MM.1S (cell line): ENCODE data around the gene DYNLRB1.

ENCODE experiments used
- DNase-seq: peaks from one replicate; pipeline ENCODE4 v3.0.0-alpha.2; 2015
- H2AFZ ChIP-seq: fragments of 300-600 bp; sonication (generic); 2 replicates; pipeline ENCODE4 v1.6.0; 2016; ENCODE audit warnings: antibody characterized with exemption, low read length
- H3F3A ChIP-seq: fragments of 300-600 bp; sonication (generic); 2 replicates; pipeline ENCODE4 v1.6.1; 2016; ENCODE audit warnings: mild to moderate bottlenecking, antibody characterized with exemption, low read length, moderate library complexity, mixed read lengths; ENCODE audit not compliant: insufficient read depth
- H3K27ac ChIP-seq: fragments of 300-600 bp; sonication (generic); 2 replicates; pipeline ENCODE4 v1.5.1; 2016; ENCODE audit warnings: mild to moderate bottlenecking, low read length
- H3K27me3 ChIP-seq: fragments of 300-600 bp; sonication (generic); replicated peaks from 2 replicates; pipeline ENCODE4 v1.6.0; 2016; ENCODE audit warnings: low read length; ENCODE audit not compliant: insufficient read depth
- H3K36me3 ChIP-seq: fragments of 300-600 bp; sonication (generic); replicated peaks from 2 replicates; pipeline ENCODE4 v1.6.1; 2016; ENCODE audit warnings: mild to moderate bottlenecking, low read length, mixed read lengths; ENCODE audit not compliant: insufficient read depth
- H3K4me1 ChIP-seq: fragments of 300-600 bp; sonication (generic); 2 replicates; pipeline ENCODE4 v1.6.1; 2016; ENCODE audit warnings: low read length, mixed read lengths
- H3K4me2 ChIP-seq: fragments of 300-600 bp; sonication (generic); 2 replicates; pipeline ENCODE4 v1.6.0; 2016; ENCODE audit warnings: low read depth, low read length
- H3K4me3 ChIP-seq: fragments of 300-600 bp; sonication (generic); 2 replicates; pipeline ENCODE4 v1.5.1; 2016; ENCODE audit warnings: low read length, mixed read lengths
- H3K79me2 ChIP-seq: fragments of 300-600 bp; sonication (generic); 2 replicates; pipeline ENCODE4 v1.6.1; 2016; ENCODE audit warnings: mixed run types, low read length, mixed read lengths
- H3K9ac ChIP-seq: fragments of 300-600 bp; sonication (generic); 2 replicates; pipeline ENCODE4 v1.6.1; 2016; ENCODE audit warnings: low read length, mixed read lengths
- H3K9me2 ChIP-seq: fragments of 300-600 bp; sonication (generic); replicated peaks from 2 replicates; pipeline ENCODE4 v1.6.1; 2016; ENCODE audit warnings: mild to moderate bottlenecking, low read length, mixed read lengths; ENCODE audit not compliant: insufficient read depth
- H3K9me3 ChIP-seq: fragments of 300-600 bp; sonication (generic); replicated peaks from 2 replicates; pipeline ENCODE4 v1.6.1; 2016; ENCODE audit warnings: mild to moderate bottlenecking, low read length, mixed read lengths; ENCODE audit not compliant: insufficient read depth
- H4K20me1 ChIP-seq: fragments of 300-600 bp; sonication (generic); 2 replicates; pipeline ENCODE4 v1.6.1; 2016; ENCODE audit warnings: mild to moderate bottlenecking, low read length, moderate library complexity, mixed read lengths; ENCODE audit not compliant: insufficient read depth
- EZH2 ChIP-seq: fragments of 300-600 bp; sonication (generic); optimal IDR thresholded peaks from 2 replicates; pipeline ENCODE3; 2017; ENCODE audit warnings: low read depth, mild to moderate bottlenecking, antibody characterized with exemption, low read length, mixed read lengths
- EZH2phosphoT487 ChIP-seq: fragments of 300-600 bp; sonication (generic); IDR thresholded peaks from 2 replicates; pipeline ENCODE4 v1.6.1; 2018; ENCODE audit warnings: antibody characterized with exemption, low read length
- TF ChIP-seq, protein P1 (sequence below): fragments of 300-600 bp; sonication (generic); IDR thresholded peaks from 2 replicates; pipeline ENCODE4 v1.5.1; 2016; ENCODE audit warnings: antibody characterized with exemption, low read length, mixed read lengths

DYNLRB1 gene

DNA sequence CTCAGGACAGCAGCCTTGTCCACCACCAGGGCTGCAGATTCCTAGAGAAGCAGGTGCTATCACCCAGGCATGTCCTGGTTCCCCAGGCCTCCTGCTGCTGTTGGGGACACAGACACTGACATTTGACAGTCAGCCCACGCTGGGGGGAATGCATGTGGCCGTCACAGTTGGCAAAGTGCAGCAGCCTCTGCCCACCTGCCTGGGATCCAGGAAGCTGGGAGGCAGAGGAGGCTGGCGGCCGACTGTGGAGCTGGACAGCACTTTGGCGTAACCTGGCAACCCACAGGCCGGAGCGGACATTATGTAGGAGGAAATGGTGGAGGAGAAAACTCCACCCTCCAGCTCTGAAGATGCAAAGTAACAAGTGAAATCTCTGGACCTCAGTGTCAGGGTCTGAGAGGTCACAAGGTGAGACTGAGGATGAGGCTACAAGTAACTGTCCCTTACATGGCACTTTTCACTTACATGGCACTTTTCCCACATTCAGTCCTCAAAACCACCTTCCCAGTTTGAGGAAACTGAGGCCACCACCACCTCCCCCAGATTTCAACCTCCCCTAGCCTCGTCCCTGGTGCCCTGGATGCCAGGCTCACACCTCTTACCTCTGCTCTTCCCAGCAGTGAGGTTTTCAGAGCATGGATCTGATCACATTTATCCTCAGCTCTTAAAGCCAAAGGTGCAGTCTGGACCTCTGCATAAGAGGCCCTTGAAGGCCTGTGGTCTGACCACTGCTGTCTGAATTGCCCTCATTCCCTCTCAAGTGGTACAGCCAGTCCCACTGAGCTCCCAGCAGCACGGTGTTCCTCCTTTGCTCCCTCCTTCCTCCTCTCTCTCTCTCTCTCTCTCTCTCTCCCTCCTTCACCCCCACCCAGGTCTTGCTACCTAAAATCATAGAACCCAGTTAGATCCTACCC, 51.0 kb downstream of the DYNLRB1 start:
- DNase-seq = no peak
- Histone ChIP-seq H3K4me3 (no peak overlapping the region), H3K36me3 (no peaks in the 10 kb centered on the region), H3K27me3 (no peaks in the 10 kb centered on the region), H3K9me3 (no peaks in the 10 kb centered on the region), H3K27ac (no peak overlapping the region), H3K4me2 (no peak overlapping the region), H3K9me2 (no peaks in the 10 kb centered on the region), H3K79me2 (no peaks in the 10 kb centered on the region), H2AFZ (no peak overlapping the region), H3K4me1 (no peaks in the 10 kb centered on the region), H3K9ac (no peak overlapping the region), H3F3A (no peaks in the 10 kb centered on the region), H4K20me1 (no peaks in the 10 kb centered on the region)
- TF ChIP-seq EZH2 = no peak
- TF ChIP-seq, protein P1, sequence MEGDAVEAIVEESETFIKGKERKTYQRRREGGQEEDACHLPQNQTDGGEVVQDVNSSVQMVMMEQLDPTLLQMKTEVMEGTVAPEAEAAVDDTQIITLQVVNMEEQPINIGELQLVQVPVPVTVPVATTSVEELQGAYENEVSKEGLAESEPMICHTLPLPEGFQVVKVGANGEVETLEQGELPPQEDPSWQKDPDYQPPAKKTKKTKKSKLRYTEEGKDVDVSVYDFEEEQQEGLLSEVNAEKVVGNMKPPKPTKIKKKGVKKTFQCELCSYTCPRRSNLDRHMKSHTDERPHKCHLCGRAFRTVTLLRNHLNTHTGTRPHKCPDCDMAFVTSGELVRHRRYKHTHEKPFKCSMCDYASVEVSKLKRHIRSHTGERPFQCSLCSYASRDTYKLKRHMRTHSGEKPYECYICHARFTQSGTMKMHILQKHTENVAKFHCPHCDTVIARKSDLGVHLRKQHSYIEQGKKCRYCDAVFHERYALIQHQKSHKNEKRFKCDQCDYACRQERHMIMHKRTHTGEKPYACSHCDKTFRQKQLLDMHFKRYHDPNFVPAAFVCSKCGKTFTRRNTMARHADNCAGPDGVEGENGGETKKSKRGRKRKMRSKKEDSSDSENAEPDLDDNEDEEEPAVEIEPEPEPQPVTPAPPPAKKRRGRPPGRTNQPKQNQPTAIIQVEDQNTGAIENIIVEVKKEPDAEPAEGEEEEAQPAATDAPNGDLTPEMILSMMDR = no peak
- no peak for TF ChIP-seq EZH2phosphoT487

DNA sequence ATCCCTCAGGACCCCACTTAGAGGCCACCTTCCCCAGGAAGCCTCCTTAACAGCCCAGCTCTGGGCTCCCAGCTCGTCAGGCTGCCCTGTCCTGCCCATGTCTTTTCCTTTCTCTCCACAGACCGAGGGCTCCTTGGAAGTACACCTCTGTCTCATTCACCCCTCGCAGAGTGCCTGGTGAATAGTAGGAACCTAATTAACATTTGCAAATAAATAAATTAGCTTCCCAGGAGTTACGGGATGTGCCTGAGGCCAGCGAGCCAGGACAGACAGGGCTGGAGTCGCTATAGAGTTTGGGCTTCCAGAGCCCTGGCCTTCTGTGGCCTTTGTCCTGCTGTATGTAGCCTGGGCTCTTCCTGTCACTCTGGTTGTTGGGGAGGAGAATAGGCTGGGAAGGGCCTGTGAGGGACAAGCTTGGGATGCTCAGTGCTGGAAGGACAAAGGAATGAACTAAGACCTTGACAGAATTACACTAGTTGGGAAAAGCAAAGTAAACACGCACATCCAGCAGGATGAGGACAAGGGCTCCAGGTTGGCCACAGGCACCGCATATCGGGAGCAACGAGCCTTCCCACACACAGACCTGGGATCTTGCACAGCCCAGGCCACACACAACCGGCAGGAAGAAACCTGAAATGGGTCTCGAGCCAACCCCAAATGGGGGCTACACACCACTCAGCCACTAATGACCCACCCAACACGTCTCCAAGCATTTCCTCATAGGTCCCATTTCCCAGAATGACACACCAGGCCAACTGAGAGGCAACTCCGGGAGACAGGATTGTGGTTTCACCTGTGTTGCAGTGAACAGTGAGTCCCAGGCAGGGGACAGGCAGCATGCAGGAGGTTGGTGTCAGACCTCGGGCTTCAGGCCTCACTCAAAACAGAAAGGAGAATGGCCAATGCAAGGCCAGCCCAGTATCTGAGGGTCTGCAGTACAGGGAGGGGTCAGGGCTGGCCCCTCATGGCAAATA, 52.0 kb downstream of the DYNLRB1 start:
- no peaks in the 10 kb centered on the region for H3K27me3 ChIP-seq
- H3K27ac ChIP-seq = no peak overlapping the region
- H3K9me3 ChIP-seq = no peaks in the 10 kb centered on the region
- TF ChIP-seq EZH2phosphoT487 (no peak), EZH2 (no peak)
- TF ChIP-seq, protein P1 = no peak
- H3K4me2 ChIP-seq = no peak overlapping the region
- H4K20me1 ChIP-seq = no peaks in the 10 kb centered on the region
- no peaks in the 10 kb centered on the region for H3K9me2 ChIP-seq
- no peak overlapping the region for H3K4me3 ChIP-seq
- H3F3A ChIP-seq = no peaks in the 10 kb centered on the region
- H3K79me2 ChIP-seq = no peaks in the 10 kb centered on the region
- no peaks in the 10 kb centered on the region for H3K36me3 ChIP-seq
- no peak for DNase-seq
- no peak overlapping the region for H3K9ac ChIP-seq
- no peaks in the 10 kb centered on the region for H3K4me1 ChIP-seq
- H2AFZ ChIP-seq = no peak overlapping the region

DNA sequence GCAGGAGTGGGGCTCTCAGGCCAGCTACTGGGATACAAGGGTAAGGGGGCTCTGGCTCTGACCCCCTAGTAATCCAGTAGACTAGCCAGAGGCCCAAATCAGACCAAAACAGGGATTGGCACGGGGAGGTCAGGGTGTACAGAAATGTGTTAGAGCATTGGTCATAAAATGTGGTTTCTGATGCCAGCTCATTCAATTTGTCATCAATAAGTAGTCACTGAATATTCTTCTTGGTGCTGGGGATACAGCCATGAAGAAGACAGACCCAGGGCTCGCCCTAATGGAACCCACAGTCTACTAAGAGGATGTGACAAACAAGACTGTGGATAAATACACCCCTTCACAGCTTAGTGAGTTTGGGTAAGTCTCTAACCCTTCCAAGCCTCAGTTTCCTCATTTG, 53.4 kb downstream of the DYNLRB1 start:
- H3F3A ChIP-seq = no peaks in the 10 kb centered on the region
- no peak overlapping the region for H3K9ac ChIP-seq
- no peaks in the 10 kb centered on the region for H3K36me3 ChIP-seq
- H3K9me3 ChIP-seq = no peaks in the 10 kb centered on the region
- no peak overlapping the region for H3K27ac ChIP-seq
- TF ChIP-seq EZH2 (no peak), EZH2phosphoT487 (no peak)
- TF ChIP-seq, protein P1 = no peak
- DNase-seq = no peak
- H4K20me1 ChIP-seq = no peaks in the 10 kb centered on the region
- H3K4me1 ChIP-seq = no peaks in the 10 kb centered on the region
- no peaks in the 10 kb centered on the region for H3K27me3 ChIP-seq
- H3K79me2 ChIP-seq = no peaks in the 10 kb centered on the region
- H3K4me3 ChIP-seq = no peak overlapping the region
- no peak overlapping the region for H3K4me2 ChIP-seq
- no peaks in the 10 kb centered on the region for H3K9me2 ChIP-seq
- no peak overlapping the region for H2AFZ ChIP-seq
